NCI-H1105 treated with DMSO at 0.1 percent for 48 hours (cell line): ENCODE data around the gene IFT25.
A peak's percentile ranks its signal among the peaks of the same experiment; 100 is the strongest.

Source experiments
- DNase-seq: peaks from one replicate; lab custom pipeline; 2025; lab: John Stamatoyannopoulos, UW

The IFT25 gene

DNA sequence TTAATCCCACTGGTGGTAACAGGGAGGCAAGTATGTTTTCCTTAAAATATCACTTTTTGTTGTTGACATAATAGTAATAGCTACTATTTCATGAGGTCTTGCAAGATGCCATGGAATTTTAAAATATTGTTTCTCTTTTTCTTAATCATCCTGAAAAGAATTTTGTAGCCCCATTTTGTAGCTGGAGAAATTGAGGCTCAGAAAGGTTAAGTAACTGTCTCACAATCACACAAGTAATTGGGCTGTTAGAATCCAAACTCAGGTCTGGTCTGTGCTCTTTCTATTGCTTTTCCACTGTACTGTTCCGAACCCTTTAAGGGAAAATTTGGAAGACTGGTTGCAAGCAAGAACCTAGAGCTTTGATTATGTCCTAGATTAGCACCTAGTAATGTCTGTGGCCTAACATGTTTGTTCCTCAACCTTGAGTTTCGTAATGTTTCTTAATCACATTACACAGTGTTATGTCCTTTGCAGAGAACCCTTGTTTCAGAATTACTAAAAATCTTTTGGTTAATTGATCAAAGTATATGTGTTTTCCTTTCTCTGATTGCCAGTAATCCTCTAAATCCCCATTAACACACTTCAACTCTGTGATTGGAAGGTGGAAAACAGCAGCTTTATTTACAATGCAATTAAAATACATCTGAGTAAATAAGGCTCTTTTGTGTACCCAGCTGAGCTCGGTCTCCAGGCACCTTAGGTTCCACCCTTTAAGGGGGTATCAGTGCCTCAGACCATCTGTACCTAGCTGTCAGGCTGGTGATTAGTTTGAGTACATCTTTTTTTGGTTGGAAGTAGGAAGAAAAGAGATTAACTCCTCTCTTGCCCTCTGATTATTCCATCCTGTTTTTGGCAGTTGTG lies 11.0 kb upstream of the IFT25 start:
- DNase-seq = peak; percentile 98

DNA sequence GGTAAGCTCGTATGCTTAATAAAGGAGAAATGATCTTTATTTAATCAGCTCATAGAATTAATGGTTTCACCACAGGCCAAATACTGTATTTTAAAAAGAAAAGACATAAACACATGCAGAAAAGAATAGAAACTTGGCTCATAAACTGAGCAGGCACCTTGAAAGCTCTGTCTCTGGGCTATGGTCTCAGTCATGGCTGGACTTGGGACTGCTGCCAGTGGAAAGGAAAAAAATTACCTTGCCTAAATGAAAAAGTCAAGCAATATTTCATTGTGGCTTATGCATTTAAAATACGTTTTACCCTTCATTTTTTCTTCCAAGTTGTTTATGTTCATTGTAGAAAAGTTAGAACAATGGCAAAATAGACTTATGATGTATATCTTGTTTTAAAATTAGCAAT lies 8.6 kb upstream of the IFT25 start:
- DNase-seq = no peak

DNA sequence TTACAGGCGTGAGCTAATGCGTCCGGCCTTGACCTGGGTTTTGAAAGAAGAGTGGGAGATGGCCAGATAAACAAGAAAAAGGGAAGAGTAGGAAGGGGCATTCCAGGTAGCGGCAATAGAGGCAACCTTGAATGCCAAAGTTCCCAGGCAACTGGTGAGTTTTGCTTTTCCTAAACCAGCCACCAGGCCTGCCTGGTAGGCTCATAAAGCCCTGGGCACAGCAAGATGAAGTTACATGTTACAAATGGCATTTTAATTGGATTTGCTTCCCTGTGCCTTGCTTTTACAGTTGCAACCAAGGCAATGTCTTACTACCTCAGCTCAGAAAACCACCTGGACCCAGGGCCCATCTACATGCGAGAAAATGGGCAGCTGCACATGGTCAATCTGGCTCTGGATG lies 6.2 kb upstream of the IFT25 start:
- DNase-seq = no peak

DNA sequence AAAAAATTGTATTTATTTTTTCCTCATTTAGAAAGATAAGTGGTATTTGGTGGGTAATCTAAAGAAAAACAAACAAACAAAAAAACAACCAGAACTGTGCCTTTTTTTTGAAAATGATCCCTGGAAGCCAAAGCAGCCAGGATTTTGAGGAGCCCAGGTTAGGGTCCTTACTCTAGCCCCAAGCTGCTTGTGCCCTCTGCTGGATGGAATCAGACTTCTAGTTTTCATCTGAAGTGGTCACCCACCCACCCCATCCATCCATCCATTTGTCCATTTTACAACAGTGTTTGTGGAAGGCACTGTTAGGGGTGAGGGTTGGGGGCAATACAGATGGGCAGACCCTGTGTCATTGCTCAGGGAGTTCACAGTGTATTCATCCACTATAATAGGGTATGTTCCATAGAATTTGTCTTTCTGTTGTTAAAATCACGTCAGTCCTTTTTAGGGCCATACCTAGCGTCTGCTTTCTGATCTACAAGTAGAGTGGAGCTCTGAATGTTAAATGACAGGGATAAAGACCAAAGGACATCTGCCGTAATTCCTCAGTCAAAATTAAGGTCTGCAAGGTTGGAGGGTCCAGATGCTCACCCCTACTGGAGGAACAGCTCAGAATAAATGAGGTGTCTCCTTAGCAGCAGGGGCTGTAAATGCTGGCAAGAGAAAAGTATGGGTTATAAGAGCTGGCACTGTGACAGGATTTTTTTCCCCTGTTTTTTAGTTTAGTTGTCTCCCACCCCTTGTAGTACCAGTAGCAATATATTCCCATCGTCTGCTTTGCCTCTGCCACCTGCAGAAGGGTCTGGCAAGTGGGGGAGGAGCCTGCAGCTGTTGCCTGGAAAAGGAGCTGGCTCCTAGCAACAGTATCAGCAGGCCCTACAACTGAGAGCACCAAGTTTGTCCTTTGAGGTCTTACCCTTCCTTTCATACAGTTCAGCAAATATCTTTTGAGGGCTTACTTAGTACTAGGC lies 3.8 kb upstream of the IFT25 start:
- DNase-seq = peak; percentile 97

DNA sequence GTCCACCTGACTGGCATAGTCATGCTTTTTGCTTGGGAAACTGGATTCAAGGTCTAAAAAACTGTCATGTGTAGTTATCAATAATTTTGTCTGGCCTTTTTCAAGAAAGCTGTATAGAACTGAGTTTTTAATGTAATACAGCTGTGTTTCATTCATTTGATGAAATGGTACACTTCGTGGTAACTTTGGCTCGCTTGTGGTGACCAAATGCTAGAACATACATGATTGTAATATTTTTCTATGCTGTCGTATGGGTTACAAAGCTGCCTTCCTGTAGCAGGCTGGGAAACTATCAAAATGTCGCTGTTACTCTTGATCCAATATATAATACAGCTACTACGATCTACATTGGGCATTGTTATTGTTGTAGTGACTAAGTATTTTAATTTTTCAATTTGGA lies 2.8 kb upstream of the IFT25 start:
- DNase-seq = no peak

DNA sequence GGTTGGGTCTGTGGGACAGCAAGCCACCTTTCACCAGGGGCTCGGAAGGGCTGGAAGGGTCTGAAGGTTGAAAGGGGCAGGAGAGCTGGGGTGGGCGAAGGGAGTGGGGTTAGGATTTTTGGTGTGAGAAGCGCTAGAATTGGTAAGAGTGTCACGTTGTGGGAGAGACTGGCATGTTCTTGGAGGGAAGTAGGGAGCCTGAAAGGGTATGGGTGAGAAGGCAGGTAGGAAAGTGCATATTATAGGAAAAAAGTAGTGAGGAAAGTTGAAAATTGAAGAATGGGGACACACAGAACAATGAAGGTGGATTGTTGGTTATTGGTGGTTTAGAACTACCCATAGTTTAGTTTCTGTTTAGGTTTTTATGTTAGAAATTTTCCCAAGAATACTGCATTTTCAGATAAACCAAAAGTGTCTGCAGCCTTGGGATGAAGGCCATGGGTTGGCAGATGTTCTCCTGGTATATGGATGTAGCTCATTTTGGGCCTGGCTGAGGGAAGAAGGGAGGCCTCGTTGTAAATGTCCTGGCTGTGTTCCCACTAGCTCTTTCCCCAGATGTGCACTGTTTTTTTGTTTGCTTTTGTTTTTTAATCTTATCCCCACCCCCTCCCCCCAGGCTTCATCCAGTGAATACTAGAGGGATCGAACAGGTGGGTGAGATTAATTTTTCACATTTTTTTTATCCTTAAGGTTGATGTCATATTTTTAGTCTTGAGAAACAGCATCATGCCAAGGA lies 1.8 kb upstream of the IFT25 start:
- peak; percentile 16 for DNase-seq

DNA sequence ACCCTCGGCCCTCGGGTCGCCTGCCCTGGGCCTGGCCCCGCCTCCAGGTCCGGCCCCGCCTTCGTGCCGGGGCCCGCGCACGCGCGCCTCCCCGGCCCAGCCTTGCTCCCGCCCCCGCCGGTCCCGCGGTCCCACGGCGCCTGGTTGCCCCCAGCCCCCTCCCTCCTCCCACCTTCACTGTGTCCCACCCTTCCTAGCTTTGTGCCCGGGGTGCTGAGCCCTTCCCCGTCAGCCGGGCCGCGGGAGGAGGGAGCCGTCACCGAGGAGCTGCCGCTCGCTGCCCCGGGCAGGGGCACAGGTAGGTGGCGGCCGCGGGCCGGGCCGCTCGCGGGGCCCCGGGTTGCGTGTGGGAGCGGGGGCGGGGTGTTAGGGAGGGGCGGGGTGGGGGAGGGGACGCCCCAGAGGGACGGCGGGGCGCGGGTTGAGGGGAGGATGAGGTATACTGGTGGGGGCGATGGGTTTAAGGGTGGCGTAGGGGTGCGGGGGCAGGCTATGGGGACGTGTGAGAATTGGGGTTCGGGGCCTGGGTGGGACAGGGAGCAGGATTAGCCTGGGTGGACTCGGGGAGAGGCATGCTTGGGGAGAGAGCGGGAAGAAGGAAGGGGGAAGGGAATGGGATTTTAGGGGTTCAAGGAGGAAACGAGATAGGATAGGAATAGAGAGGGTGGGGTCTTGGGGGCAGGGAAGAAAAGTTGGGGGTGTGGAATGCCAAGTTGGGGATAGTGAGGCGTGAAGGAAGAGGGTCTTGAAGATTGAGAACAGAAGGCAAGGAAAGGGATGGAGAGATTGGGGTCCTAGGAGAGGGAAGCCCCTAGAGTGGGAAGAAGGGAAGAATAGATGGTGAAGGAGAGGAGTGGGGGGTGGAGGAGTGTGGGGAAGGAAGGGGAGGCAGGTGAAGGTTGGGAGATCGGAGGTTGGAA lies 1.0 kb upstream of the IFT25 start, which contains the start of gene LRRC42:
TSS of gene LRRC42 (plus strand) at position 99 of the 920 bp plus-strand sequence. CDS start 5,650 bp downstream, outside the sequence.
- no peak for DNase-seq

DNA sequence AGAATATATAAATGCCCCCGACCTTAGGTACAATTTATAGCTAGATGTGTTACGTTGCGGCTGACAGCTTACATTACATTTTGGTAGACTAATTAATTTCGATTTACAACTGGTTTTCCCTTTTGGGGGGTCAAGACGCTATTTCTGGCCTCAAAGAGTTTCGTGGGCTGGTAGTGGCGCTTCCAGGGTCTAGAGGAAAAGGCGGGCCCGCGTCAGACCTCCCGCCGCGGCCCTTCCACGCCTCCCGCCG lies 391 bp downstream of the IFT25 start:
- no peak for DNase-seq

DNA sequence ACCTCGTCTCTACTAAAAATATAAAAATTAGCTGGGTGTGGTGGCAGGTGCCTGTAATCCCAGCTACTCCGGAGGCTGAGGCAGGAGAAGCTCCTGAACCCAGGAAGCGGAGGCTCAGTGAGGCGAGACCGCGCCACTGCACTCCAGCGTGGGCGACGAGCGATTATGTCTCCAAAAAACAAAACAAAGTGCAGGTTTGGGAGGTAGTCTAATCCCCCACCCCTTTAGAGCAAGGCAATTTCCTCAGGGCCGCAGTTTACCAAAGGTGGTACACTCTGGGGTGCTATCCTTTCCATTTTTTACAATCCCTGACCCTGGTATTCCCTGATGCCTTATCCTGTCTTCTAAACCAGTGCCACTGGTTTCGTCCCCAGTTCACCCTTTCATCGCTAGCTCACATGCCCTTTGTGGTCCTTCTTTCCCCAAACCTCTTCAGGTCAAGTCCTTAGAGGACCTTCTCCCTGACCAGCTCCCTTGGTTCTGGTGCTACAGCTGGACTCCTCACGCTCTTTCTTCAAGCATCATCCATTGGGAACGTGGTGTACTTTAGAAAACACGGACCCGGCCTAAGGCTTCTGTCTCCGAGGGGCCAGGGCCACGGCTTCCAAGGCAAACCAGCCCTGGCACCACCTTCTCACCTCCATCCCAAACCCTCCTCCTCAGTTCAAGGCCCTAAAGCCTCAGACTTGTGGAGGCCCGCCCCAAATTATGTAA lies 873 bp downstream of the IFT25 start:
- no peak for DNase-seq

DNA sequence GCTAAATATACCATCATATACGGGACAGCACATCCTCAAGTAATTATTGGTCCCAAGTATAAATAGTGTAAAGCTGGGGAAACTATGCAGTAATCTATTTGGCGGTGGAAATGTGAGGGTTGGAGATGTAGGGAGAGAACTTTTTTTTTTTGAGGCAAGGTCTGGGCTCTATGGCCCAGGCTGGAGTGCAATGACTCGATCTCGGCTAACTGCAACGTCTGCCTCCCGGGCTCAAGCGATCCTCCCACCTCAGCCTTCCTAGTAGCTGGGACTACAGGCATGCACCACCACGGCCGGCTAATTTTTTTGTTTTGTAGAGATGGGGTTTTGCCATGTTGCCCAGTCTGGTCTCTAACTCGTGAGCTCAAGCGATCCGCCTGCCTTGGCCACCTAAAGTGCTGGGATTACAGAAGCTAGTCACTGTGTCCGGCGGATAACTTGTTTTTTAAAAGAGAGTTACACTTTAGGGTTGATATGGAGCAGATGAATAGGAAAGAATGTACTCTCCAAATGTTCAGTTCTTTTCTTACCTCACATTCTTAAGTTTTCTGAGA lies 1.9 kb downstream of the IFT25 start:
- DNase-seq = no peak

DNA sequence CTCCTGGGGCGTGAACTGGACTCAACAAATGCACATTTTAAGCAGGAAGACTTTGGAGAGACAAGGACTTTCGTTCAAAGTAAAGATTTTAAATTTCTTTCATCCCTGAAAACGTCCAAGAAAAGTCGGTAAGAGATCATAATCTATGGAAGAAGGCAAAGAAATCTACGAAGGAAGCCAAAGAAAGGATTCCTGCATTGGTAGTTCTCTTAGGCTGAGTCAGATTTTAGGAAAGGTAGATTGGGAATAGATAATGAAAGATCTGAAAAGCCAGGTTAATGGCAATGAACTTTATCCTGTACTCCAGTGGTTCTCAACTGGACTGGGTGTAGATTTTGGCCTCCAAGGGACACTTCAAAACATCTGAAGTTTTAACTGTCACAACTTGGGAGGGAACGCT lies 2.4 kb downstream of the IFT25 start:
- no peak for DNase-seq

DNA sequence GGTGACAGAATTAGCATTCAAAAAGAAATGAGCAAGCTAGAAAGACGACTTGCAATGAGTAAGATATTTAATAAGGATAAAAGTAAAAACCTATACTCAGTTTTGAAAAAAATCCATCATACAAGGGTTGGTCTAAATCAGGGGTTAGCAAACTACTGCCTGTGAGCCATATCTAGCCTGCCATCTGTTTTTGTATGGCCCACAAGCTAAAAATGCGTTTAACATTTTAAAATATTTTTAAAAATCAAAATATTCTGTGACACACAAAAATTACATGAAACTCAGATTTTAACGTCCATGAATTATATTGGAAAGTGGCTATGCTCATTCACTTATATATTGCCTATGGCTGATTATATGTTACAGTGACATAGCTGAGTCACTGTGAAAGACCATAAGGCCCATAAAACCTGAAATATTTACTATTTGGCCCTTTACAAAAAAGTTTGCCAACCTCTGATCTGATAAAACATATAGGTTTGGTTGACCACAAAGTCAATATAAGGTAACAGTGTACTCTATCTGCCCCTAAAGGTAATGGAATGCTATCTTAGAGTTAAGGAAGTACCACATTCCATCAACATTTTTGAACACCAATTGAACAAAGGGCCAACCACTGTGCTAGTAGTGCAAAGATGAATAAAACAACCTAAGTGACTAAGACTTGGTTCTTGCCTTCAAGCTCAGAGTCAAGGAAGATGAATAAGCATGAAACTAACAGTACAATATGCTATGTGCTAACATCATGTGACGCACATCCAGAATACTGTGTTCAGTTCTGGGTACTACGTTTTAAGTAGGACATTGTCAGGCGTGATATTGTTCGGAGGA lies 3.2 kb downstream of the IFT25 start:
- no peak for DNase-seq

DNA sequence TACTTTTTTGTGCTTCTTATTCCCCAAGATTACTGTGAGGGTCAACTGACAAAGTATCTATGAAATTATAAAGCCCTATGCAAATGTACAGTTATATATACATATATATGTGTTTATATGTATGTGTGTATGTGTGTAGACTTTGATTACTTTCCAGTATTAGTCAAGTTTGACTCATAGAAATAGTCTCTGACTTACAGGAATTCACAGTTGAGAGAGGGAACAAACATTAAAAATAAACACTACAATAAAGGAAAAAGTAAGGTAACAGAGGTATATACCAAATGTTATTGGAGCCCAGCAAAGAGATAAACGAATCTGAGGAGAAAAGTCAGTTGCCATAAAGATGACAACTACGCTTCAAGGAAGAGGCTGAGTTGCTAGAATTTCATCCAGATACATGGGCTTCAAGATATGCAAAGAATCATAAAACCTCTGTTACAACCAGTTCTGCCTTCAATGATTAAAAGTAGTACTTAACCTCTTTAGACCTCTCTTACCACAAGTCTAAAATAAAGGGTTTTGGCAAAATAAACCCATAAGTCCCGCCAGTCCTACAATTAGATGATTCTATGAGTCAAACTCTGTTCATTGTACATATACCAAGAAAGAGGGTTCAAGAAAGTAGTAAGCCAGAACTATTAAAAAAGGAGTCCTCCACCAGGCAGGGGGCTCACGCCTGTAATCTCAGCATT lies 7.2 kb downstream of the IFT25 start:
- DNase-seq = no peak

DNA sequence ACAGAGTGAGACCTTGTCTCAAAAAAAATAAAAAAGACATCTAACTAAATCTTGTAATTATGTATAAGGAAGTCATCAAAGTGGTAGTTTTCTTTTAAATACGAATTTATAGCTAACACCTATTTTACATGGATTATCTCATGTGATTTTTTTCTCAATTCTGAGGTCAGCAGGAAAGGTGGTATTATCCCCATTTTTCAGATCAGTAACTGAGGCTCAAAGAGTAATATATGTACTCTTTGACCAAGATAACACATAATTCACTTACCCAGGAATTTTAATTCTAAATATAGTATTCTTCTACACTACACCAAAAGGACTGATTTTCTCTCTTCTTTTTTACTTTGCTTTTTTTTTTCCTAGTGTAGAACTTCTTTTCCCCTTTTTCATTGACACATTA lies 9.1 kb downstream of the IFT25 start:
- DNase-seq = no peak

DNA sequence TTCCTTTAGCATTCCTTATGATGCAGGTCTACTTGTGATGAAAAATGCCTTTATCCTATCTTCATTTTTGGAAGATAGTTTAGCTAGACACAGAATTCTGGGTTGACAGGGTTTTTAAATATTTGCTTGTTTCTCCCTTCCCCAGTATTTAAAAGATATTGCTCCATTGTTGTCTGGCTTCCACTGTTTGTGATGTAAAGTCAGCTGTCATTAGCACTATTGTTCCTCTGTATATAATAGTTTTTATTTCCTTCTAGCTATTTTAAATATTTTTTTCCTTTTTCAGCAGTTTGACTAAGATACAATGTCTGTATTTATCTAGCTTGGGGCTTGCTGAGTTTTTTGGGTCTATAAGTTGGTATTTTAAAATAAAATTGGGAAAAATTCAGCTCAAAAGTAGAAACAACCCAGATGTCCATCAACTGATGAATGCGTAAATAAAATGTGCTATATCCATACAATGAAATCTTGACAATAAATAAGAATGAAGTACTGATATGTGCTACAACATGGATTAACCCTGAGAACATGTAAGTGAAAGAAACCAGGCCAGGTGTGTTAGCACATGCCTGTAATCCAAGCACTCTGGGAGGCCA lies 11.2 kb downstream of the IFT25 start:
- no peak for DNase-seq

DNA sequence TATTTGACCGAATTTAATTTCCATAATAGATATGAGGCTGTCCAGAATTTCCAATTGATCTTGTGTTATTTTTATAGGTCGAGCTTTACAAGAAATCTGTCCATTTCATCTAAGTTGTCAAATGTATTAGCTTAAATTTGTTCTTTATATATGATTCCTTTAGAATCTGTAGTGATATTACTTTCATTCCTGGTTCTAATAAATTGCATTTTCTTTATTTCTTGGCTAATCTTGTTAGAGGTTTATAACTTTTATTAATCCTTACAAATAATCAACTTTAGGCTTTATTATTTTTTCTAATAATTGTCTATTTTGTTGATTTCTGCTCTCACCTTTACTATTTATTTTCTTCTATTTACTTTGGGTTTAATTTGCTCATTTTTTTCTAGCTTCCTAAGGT lies 14.0 kb downstream of the IFT25 start:
- no peak for DNase-seq

DNA sequence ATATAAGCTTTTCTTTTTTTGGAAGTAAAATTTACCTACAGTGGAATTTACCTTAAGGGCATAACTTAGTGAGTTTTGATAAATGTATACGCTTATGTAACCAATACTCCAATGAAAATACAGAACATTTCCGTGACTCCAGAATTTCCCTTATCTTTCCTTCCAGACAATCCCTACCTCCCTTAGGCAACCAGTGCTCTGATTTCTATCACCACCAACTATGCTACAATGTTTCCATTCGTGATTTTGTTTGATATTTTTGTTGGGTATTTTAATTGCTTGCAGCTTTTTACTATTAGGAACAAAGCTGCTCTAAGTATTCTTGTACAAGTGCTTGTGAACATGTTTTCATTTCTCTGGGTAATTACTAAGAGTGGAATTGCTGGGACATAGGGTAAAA lies 14.6 kb downstream of the IFT25 start:
- DNase-seq = no peak

DNA sequence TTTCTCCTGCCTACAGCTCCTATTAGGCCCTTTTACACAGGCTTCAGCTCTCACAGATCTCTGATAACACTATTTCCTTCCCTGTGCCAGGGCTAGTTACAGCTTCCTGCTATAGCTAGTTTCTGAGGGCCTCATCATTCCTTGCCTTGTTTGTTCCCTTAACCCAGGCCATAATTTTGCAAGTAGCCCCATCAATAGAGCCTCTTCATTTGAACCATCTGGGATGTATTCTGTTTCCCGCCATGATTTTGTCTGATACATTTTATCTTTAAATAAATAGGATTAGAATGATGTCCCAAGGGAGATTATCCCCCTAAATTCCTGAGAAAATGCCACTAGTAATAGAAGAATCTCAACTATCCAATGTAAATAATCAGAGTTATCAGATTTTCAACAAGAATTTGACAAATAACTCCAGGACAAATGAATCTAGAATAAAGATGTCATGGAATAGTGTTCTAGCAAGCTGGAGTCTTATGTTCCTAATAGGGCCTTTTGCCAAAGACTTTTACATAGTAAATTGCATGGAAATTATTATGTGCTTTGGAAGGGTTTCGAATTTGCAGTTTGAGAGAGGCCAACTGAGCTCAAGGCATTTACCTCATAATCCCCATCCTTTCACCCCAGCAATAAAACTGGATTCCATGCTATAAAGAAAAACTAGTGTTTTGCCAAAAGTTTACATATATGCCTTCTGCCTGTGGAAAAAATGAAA lies 16.1 kb downstream of the IFT25 start:
- DNase-seq = no peak
